GM13976 (cell line): ENCODE results near the gene LMO7.

ENCODE experiments used
- DNase-seq: peaks from one replicate; pipeline ENCODE4 v3.0.0; 2012; ENCODE audit warnings: low spot score
- CTCF ChIP-seq: IDR thresholded peaks from 2 replicates; pipeline ENCODE4 v1.5.1; 2012; ENCODE audit warnings: borderline replicate concordance, mild to moderate bottlenecking; ENCODE audit not compliant: insufficient read depth; ENCODE audit errors: extremely low read depth, missing control alignments, control extremely low read depth
- in situ Hi-C: fragments of 300-500 bp; cut with MboI; formaldehyde crosslinking; loops from one replicate; pipeline ENCODE4 v1.12.0; 2022; ENCODE audit warnings: low sequenced_read_pairs, mixed read lengths, inconsistent platforms; ENCODE audit not compliant: unreplicated experiment

LMO7 gene

GRCh38 chr13:75902166-75903104 is 266.3 kb downstream of the LMO7 start:
- in situ Hi-C loops, result no loop called here
- TF ChIP-seq CTCF, result no peak
- DNase-seq, result no peak

- TF ChIP-seq CTCF, result no peak
- no peak for DNase-seq
- in situ Hi-C loops, result no loop called here
These were observed 267.9 kb downstream of the LMO7 start for GRCh38 chr13:75904012-75904411.

GRCh38 chr13:75906315-75906714 is 270.2 kb downstream of the LMO7 start:
- no peak for DNase-seq
- in situ Hi-C loops, result no loop called here
- no peak for TF ChIP-seq CTCF

GRCh38 chr13:75907044-75907443 is 270.9 kb downstream of the LMO7 start:
- TF ChIP-seq CTCF, result no peak
- no peak for DNase-seq
- in situ Hi-C loops, result no loop called here

- in situ Hi-C loops, result no loop called here
- no peak for DNase-seq
- TF ChIP-seq CTCF, result no peak
These were observed 272.0 kb downstream of the LMO7 start for GRCh38 chr13:75908141-75908540.
